ENCODE data around the gene MAK. TPM values are rescaled to one million over a fixed set of nuclear protein-coding genes. Genes with fewer than 3 reads are reported as not detected.
A peak's percentile ranks its signal among the peaks of the same experiment; 100 is the strongest.

The MAK gene
- total and polyA plus RNA-seq, 2 of the 13 experiments (the other 11 are each of a cell fraction or from before 2014, with no cell fraction given) = 0.04 TPM; not detected in 1

- TF ChIP-seq ZNF275 (CRISPR knock-in tag; IDR thresholded peaks at IDR 0.05; ENCODE audit: borderline replicate concordance) = no peak
- TF ChIP-seq JUNB (CRISPR knock-in tag; IDR thresholded peaks at IDR 0.05; ENCODE audit: borderline replicate concordance) = no peak
- no peak for TF ChIP-seq ZNF724P (CRISPR knock-in tag; IDR thresholded peaks at IDR 0.05; ENCODE audit: borderline replicate concordance)
- no peak for TF ChIP-seq BRF2 (CRISPR knock-in tag; IDR thresholded peaks at IDR 0.05)
- TF ChIP-seq ZNF790 (CRISPR knock-in tag; IDR thresholded peaks at IDR 0.05; ENCODE audit: borderline replicate concordance) = no peak
- TF ChIP-seq, protein P1, sequence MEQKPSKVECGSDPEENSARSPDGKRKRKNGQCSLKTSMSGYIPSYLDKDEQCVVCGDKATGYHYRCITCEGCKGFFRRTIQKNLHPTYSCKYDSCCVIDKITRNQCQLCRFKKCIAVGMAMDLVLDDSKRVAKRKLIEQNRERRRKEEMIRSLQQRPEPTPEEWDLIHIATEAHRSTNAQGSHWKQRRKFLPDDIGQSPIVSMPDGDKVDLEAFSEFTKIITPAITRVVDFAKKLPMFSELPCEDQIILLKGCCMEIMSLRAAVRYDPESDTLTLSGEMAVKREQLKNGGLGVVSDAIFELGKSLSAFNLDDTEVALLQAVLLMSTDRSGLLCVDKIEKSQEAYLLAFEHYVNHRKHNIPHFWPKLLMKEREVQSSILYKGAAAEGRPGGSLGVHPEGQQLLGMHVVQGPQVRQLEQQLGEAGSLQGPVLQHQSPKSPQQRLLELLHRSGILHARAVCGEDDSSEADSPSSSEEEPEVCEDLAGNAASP (CRISPR knock-in tag; IDR thresholded peaks at IDR 0.05; ENCODE audit: borderline replicate concordance) = peak; percentile 49; the same call in 1 of the 2 replicates
- peak; percentile 12; the same call in 1 of the 2 replicates for TF ChIP-seq GATAD1 (CRISPR knock-in tag; IDR thresholded peaks at IDR 0.05)
- no peak for TF ChIP-seq SRY (CRISPR knock-in tag; IDR thresholded peaks at IDR 0.05)
- no peak for TF ChIP-seq AHDC1 (CRISPR knock-in tag; IDR thresholded peaks at IDR 0.05; ENCODE audit: borderline replicate concordance)
- no peak for TF ChIP-seq SYNCRIP (IDR thresholded peaks at IDR 0.05; ENCODE audit: insufficient read depth, low read depth, low read length)
- TF ChIP-seq ZSCAN9 (CRISPR knock-in tag; IDR thresholded peaks at IDR 0.05; ENCODE audit: borderline replicate concordance) = 0 out of 2 replicates have a peak, but pooled peaks have one; percentile 37
- TF ChIP-seq BCL6 (CRISPR knock-in tag; IDR thresholded peaks at IDR 0.05) = 0 out of 2 replicates have a peak, but pooled peaks have one; percentile 17
- TF ChIP-seq ZNF441 (CRISPR knock-in tag; IDR thresholded peaks at IDR 0.05; ENCODE audit: borderline replicate concordance) = no peak
- TF ChIP-seq FOXA1 (IDR thresholded peaks at IDR 0.05) = no peak
- no peak for TF ChIP-seq FOXA1 (CRISPR knock-in tag; IDR thresholded peaks at IDR 0.05)
- TF ChIP-seq ZNF10 (CRISPR knock-in tag; IDR thresholded peaks at IDR 0.05; ENCODE audit: borderline replicate concordance, low read depth) = no peak
- no peak for TF ChIP-seq BRCA1 (CRISPR knock-in tag; IDR thresholded peaks at IDR 0.05)
- no peak for TF ChIP-seq RELA (CRISPR knock-in tag; IDR thresholded peaks at IDR 0.05)
- TF ChIP-seq SPEN (CRISPR knock-in tag; IDR thresholded peaks at IDR 0.05; ENCODE audit: low read depth) = no peak
- TF ChIP-seq ZMYM3 (CRISPR knock-in tag; IDR thresholded peaks at IDR 0.05) = no peak
- no peak for TF ChIP-seq TOE1 (CRISPR knock-in tag; IDR thresholded peaks at IDR 0.05)
- TF ChIP-seq ZNF569 (CRISPR knock-in tag; IDR thresholded peaks at IDR 0.05; ENCODE audit: borderline replicate concordance) = no peak
Observed at GRCh38 chr6:10801224-10801848, 37.0 kb downstream of the MAK start (continued).
